Activated CD8-positive, alpha-beta memory T cell treated with anti-CD3 and anti-CD28 coated beads, Interleukin-2, amount 50 U/mL, for 1 hour (primary cell): ENCODE results near the gene CCSER1.
"Not testable (repeated sequence)": the region's sequence is repeated elsewhere in the genome, so short reads cannot be mapped to it uniquely, and the experiment has no call there.

ENCODE experiments used
- DNase-seq: peaks from one replicate; pipeline ENCODE4 v3.0.0-alpha.2; 2020; ENCODE audit errors: extremely low read depth

Gene CCSER1

DNA sequence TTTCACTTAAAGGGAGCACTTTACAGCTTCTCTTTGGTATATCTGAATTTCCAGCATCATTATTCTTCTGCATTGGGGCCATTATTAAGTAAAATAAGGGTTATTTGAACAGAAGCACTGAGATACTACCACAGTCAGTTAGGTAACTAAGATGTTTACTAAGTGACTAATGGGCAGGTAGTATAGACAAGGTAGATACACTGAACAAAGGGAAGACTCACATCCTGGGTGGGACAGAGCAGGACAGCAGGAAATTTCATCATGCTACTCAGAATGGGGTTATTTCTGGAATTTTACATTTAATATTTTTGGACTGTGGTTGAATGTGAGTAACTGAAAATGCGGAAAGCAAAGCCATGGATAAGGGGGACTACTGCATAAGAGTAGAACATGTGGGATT lies 316.0 kb downstream of the CCSER1 start:
- DNase-seq = no peak

DNA sequence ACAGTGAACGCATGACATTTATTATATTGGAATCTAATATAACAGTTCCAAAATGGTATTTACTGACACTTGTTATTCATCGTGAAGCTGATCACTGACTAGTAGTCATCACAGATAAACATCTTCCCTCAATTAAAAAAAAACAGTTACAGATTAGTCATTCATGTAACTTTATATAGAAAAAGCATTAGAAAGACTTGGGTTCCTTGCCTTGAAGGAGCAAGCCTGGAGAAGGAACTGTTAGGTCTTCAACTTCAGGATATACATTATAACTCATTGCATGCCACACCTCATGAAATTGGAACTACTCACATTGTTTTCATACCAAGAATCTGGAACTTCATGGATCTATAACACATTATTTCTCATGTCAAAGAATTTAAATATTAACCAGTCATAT lies 317.7 kb downstream of the CCSER1 start:
- no peak for DNase-seq

DNA sequence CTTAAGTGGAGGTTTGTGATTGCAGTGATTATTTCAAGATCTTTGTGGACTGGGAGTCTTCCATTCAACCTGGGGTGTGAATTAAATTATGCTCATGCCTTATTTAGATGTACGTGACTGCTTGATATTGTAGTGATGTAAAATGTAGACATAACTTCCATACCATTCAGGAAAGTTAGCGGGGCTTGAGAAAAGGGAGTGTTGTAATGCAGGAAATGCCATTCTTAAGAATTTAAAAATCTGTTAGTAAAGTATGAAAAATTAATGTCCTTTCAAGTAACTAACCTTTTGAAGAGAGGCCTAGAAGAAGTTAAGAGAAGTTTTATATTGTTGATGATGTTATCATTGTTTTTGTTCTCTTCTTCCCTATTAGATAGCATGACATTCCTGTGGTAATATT lies 318.2 kb downstream of the CCSER1 start:
- no peak for DNase-seq

DNA sequence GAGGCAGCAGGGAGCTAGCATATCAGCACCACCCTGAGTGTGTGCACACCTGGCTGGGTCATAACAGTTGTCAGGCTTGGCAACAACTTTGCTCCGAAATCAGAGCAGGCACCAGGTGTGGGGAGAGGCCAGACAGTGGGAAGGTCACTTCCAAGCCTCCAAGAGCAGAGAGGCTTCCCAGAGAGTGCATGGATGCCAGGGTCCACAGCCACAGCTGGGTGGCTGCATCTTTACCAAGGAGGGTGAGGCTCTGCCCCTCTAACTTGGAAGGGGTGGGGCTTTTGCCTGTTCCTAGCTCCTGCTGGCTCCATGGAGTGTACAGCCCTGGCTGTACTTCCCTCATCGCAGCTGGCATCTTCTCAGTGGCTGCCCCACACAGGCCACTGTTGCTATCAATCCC lies 322.4 kb downstream of the CCSER1 start:
- DNase-seq = no peak

DNA sequence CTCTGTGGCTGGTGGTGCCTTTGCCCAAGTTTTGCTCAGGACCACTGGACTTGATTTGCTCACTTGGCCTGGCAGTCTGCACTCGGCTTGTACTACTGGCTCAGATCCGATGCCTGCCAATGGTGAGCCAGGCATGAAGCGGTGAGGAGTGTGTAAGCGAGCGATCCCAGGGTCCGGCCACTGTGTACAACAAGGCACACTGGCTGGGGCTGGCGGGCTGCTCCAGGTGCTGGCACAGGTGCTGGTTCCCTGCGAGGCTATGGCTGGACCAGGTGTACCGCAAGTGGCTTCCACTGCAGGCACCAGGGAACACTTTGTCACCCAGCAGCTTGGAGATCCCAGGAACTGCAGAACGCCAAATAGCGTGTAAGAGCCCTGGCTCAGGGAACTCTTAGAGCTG lies 329.7 kb downstream of the CCSER1 start:
- no peak for DNase-seq

DNA sequence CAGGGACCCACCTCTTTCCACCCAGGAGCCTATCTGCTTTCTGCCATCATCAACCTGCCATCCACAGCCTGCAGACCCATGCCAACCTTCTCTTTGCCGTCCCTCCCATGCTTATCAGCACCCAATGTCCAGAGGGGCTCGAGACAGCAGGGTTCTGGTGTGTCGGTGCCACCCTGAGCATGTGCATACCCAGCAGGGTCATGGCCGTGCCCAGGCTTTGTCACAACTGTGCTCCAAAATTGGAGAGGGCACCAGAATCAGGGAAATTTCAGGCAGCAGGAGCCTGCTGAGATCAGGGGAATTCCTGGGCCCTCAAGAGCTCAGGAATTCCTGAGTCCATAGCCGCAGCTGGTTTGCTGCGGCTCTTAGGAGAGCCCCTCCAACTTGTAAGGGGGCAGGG lies 330.6 kb downstream of the CCSER1 start:
- DNase-seq = no peak

DNA sequence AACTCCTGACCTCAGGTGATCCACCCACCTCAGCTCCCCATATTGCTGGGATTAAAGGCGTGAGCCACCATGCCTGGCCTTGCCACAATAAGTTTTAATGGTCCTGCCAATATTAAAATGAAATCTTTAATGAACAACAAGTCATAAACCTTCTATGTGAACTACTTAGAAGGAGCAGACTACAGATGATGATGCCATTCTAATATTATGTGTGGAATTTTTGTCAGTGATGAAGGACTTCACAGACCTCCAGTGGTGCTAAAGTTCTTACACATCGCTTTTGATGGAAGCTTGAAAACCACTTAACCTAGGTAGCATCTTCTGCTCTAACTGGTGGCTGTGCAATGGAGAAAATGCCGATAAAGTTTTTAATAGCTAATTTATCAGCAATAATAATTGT lies 331.4 kb downstream of the CCSER1 start:
- no peak for DNase-seq

DNA sequence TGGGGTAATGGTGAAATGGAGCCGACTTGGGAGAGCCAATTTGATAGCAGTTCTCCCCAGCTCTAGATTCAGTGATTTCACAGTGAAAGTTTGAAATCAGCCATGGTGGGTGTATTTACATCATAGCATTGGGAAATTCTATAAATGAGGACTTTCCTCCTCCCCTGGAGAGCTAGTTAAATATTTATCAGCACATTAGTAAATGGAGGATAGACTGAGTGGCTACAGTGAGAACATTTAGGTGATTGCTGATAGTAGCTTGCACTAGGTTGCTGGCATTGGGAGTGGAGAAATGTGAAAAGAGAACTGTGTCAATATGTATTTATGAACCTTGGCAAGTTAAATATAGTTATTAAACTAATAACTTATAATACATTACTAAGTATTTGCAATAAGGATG lies 347.3 kb downstream of the CCSER1 start:
- DNase-seq = no peak

DNA sequence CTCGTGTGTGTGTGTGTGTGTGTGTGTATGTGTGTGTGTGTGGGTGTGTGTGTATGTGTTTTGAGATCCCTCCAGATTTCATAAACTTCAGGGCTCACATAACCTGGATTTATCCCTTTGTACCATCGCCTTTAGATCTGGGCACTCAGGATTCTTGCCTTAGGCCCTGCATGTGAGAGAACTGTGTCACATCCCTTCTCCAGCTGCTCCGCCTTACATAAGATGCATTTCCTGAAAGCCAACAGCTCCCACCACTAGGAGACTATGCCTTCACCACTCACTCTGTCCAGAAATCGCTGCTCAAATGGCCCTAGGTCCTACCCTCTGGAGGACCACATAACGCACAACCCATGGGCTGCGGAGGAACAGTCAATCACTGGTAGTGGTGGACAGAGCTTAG lies 348.8 kb downstream of the CCSER1 start:
- no peak for DNase-seq

DNA sequence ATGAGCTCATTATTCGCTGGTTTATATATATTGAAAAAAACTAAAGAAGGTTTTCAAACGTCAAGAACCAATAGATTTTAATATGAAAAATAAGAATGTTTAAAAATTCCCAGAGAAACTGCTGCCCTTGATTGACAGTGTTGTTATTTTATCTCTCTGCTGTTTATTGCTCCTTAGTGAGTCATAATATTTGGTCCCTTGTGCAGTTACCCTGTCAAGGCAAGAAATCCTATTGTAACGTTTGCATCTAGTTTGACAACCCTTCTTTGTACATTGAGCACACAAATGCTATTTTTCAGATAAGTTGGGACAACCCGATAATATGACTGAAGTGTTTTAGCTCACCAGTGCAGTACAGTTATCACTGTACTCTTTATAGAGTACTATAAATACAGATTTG lies 349.4 kb downstream of the CCSER1 start:
- no peak for DNase-seq

DNA sequence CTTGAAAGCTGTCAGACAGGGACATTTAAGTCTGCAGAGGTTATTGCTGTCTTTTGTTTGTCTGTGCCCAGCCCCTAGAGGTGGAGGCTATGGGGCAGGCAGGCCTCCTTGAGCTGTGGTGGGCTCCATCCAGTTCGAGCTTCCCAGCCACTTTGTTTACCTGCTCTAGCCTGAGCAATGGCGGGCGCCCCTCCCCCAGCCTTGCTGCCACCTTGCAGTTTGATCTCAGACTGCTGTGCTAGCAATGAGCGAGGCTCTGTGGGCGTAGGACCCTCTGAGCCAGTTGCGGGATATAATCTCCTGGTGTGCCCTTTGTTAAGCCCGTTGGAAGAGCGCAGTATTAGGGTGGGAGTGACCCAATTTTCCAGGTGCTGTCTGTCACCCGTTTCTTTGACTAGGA lies 357.7 kb downstream of the CCSER1 start:
- DNase-seq = not testable (repeated sequence)

DNA sequence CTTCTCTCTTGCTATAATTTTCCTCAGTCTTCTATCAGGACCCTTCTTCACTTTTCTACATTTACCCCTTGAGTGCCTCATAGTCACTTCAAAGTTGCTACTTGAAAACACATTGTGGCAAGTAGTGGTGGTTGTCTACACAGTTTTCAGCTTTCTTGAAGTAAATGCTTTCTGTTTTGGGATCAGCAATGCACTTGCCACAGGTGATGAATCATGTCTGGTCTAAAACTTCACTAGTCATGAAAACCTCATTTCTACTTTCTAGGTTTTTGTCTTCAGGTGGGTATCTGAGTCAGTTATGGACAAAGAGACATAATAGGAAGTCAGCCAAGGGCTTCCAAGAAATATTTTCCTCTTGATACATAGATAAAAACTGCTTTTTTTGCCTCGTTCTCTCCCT lies 359.2 kb downstream of the CCSER1 start:
- DNase-seq = no peak

DNA sequence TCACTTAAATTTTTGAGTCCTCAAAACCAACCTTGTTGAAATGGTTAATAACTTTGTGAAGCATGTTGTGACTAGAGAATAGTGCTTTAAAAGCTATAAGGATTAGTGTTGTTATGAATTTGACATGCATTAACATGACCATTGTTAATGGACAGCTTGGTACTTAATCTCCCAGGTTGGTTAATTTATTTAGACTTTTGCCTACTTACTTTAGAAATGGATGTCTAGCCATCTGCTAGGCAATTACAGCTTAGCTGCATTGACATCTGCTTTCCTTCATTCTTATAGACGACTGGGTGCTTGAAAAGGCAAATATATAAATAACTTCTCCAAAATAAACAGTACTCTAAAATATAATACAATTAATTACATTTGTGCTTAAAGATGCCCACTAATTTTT lies 368.0 kb downstream of the CCSER1 start:
- no peak for DNase-seq

DNA sequence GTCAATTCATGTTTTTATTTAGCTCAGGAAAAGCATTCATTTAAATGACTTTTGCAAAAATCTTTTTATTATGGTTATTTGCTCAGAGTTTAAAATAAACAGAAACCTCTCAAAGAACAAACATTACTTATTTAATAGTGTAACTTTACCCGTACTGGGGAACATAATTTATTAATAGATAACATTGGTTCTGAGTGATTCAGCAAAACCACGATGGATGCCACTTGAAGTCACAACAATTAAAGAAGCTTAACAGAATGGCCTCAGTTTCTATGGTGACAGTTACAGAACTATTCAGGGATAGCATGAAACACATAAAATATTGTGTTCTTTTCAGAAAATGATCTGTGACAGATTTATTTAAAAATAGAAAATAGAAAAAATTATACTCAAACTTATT lies 368.7 kb downstream of the CCSER1 start:
- no peak for DNase-seq

DNA sequence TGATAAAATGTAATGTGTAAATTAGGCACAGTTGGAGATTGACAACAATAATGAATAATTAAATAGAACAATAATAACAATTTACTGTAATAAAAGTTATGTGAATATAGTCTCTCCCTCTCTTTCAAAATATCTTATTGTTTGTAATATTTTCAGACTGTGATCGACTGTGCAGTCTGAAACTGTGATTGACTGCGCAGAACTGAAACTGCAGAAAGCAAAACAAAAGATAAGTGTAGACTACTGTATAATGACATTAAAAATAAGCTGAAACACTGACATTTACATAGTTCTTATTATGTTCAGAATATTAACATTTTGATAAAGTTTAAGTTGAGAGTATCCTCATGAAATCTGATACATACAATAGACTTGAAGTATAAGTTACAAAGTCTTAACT lies 371.0 kb downstream of the CCSER1 start:
- no peak for DNase-seq

DNA sequence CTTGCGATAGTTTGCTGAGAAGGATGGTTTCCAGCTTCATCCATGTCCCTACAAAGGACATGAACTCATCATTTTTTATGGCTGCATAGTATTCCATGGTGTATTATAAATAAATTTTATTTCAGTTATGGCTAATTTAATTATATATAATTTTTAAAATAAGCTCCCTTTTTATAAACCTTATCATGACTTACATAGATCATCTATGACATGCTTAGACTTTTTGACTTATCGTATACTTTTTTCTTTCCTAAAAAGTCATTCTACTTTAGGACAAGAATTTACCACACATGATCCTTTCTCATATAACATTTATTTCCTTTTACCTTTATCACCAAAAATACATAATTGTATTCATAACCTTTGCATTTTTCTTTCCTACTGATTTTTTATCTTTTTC lies 376.5 kb downstream of the CCSER1 start:
- DNase-seq = no peak

DNA sequence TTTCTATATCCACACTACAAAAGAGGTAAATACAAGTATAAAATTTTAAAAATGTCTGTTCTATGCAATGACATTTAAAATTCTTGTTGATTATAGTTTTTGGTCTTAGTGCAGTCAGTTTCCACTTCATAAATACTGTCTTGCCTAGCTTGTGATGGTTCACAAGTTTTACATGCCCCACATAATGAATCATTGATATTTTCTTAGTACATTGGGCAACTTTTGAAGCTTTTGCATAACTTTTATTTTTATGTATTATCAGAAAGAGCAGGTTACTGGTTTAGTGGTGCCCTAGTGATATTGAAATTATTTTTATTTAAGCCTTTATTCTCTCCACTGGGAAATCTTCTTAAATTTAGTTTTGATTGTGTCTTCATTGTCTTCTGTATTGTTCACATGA lies 388.0 kb downstream of the CCSER1 start:
- no peak for DNase-seq

DNA sequence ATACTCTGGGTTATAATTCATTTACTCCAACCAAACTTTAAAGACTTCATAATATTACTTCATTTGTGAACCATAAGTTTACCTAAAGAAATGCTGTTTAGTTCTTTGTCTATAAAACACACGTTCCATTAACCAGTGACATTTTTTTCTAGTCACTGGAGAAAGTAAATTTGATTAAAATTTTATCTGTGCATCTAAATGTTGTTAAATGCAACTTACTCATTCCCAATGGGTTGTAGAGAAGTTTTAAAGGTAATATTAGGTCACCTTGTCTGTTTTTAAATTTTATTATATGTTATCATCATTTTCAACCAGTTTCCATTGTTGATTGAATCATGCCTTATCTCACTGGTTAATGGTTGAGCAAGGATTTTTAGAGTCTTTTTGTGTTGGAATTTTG lies 401.4 kb downstream of the CCSER1 start:
- no peak for DNase-seq

DNA sequence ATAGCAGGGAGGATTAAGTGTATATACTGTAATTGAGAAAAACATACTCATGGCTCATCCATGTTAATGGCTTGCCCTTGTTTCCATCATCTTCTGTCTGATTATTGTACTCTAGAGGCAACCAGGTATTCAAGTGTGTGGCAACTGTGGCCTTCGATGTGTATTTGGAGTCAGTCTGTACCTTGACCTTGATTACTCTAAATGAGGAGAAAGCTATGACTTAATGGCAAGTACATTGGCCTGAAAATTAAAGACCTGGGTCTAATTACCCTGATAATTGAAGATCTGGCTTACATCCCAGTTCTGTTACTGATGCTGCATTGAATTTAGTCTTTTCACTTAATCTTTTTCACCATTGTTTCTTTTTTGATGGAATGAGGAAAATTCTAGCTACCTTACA lies 409.2 kb downstream of the CCSER1 start:
- DNase-seq = no peak

DNA sequence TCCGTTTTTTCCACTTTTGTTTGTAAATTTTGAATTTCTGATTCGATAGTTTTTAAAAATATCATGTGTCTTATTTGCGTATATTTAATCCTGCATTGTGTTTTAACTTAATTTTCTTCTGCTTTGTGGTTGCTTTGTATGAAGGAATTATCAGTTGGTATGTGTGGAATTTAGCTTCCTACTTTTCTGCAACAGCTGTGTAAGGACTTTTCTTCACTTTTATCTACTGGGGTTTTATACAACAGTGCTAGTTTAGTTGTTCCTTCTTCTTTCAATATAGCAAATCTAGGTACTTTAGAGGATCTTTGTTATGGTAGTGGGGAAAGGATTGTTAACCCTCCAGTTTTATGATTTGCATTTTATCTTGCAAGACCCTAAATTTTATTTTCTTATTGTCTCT lies 410.3 kb downstream of the CCSER1 start:
- no peak for DNase-seq

DNA sequence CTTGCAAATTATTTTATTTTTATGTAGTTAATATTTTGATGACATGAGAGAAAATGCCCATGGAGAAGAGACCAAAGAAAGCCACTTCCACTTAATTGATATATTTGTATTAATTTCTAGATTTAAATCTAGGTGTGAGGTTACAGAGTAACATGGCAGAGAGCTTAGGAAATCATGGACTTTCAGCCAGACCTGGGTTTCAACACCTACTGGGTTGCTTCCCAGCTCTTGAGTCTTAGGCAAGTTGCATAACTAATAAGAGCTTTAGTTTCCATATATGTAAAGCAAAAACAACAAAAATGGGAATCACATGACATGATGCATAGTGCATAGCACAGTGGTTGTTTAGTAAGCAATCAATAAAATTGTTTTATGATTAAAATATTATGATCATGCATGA lies 413.3 kb downstream of the CCSER1 start:
- no peak for DNase-seq

DNA sequence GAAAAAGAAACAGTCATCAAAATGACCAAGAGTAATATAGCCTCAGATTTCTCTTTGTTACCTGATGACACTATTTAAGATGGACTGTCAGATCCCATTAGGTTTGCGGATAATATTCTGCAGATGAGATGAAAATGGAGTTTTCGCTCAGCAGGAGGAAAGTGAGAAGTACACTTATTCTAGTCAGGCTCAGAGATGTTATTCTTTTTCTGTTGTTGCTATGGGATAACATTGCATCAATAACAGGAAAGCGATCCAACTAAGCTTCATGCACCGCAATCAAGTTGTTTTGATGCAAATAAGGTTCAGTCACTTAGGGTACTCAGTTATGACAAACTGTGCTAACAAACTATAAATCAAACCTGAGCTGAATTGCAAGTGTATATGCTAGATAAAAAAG lies 415.0 kb downstream of the CCSER1 start:
- no peak for DNase-seq

DNA sequence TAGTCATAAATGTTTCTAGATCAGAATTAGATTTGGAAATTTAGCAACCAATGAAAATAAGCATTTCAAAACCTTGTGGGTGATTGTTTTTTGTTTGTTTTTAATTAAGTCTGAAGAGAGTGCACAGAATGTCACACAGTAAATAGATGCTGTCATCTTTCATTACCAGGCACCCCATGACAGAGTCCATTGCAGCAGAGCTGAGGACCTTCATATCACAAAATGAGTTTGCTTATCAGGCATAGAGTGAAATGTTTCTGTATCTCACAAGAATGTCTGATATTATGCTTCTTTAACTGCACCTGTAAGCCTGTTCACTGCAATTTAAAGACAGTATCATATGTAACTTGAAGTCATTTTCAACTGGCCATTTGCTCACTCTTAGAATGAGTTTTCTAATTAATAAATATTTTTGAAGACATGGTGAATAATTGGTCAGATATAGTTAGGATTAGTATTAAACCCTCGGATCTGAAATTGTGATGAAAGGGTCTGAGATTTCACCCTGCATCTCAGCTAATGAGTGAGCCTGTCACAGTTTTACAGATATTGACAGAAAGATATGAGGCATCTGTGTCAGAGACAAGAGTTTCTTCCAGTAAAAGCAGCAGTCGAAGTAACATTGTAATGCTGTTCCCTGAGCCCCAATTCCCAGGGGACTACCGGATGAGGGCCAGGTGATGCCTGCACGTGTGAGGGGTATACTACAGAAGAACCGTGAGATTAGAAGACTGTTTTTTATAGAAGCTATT lies 416.4 kb downstream of the CCSER1 start:
- DNase-seq = no peak

DNA sequence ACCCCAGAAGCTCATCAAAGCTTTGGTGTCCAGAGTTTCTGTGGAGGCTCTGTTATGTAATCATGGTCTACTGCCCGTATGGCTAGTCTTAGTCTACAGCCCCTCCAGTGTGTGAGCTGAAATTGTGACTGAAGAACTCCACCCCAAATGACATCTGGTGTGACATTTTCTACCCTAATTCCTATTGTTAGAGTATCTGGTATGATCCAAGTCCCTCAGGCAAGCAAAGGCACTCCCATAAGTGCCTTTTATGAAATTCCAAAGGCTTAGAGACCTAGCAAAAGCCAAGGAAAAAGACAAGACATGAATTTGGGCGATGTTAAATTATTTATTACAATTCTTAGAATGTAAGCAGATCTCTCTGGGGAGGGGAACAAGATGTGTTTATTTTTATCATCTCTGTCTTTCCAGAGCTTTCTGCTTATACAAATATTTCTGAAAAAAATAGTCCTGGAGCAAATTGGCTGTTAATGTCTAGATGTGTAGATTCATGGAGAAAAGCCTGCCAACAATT lies 417.4 kb downstream of the CCSER1 start:
- no peak for DNase-seq
